OCI-LY7 (cell line): Measurements from ENCODE around the gene IZUMO2. TPM values are rescaled to one million over a fixed set of nuclear protein-coding genes. Genes with fewer than 3 reads are reported as not detected.

Source experiments
- BruUV-seq: library from RNA; stranded (reverse); fragments of 400-500 nt; replicated peaks from 2 replicates; lab custom pipeline; 2021; lab: Mats Ljungman, UMichigan
- CTCF ChIA-PET: fragments of 300-600 bp; sonication (Branson Sonifier 250); formaldehyde crosslinking; loops from one replicate; lab custom pipeline; 2022; ENCODE audit warnings: antibody characterized with exemption; ENCODE audit not compliant: unreplicated experiment; lab: Charles Lee
- POLR2A ChIA-PET: fragments of 300-600 bp; sonication (Branson Sonifier 250); formaldehyde crosslinking; loops from one replicate; lab custom pipeline; 2022; ENCODE audit warnings: antibody characterized with exemption; lab: Charles Lee
- DNase-seq: peaks from one replicate; pipeline ENCODE4 v3.0.0-alpha.2; 2015; ENCODE audit warnings: low spot score
- H2AFZ ChIP-seq: fragments of 200-600 bp; sonication (generic), shearing (Covaris generic); 2 replicates; pipeline ENCODE4 v1.6.1; 2014; ENCODE audit warnings: mild to moderate bottlenecking, antibody characterized with exemption, low read length, moderate library complexity
- H3K27ac ChIP-seq: fragments of 200-600 bp; sonication (generic); 2 replicates; pipeline ENCODE4 v1.5.1; 2014; ENCODE audit warnings: mixed run types, low read depth, mild to moderate bottlenecking, moderate library complexity, low read length, inconsistent platforms; ENCODE audit not compliant: poor library complexity, severe bottlenecking
- H3K36me3 ChIP-seq: fragments of 200-600 bp; sonication (generic); 2 replicates; pipeline ENCODE4 v1.6.1; 2014; ENCODE audit warnings: mild to moderate bottlenecking, antibody characterized with exemption, low read length, moderate library complexity, mixed read lengths; ENCODE audit not compliant: insufficient read depth
- H3K4me1 ChIP-seq: fragments of 200-600 bp; sonication (generic); 2 replicates; pipeline ENCODE4 v1.5.1; 2014; ENCODE audit warnings: mild to moderate bottlenecking, low read length; ENCODE audit not compliant: insufficient read depth, poor library complexity, severe bottlenecking
- H3K4me2 ChIP-seq: fragments of 200-600 bp; sonication (generic); 2 replicates; pipeline ENCODE4 v1.6.1; 2014; ENCODE audit warnings: mild to moderate bottlenecking, low read length
- H3K4me3 ChIP-seq: fragments of 200-600 bp; sonication (generic); 2 replicates; pipeline ENCODE4 v1.5.1; 2014; ENCODE audit warnings: mild to moderate bottlenecking, low read depth, low read length; ENCODE audit not compliant: poor library complexity, severe bottlenecking
- H3K79me2 ChIP-seq: fragments of 200-600 bp; sonication (generic); 2 replicates; pipeline ENCODE4 v1.6.1; 2016; ENCODE audit warnings: low read depth, mild to moderate bottlenecking, low read length, moderate library complexity, mixed read lengths; ENCODE audit not compliant: insufficient read depth
- H3K9me2 ChIP-seq: fragments of 200-600 bp; sonication (generic); 2 replicates; pipeline ENCODE4 v1.6.1; 2016; ENCODE audit warnings: mild to moderate bottlenecking, low read length, mixed read lengths; ENCODE audit not compliant: insufficient read depth
- H3K9me3 ChIP-seq: fragments of 200-600 bp; sonication (generic); 2 replicates; pipeline ENCODE4 v1.6.1; 2014; ENCODE audit warnings: mild to moderate bottlenecking, mixed run types, low read length, mixed read lengths
- H4K20me1 ChIP-seq: fragments of 200-600 bp; sonication (generic); 2 replicates; pipeline ENCODE4 v1.6.1; 2014; ENCODE audit warnings: mild to moderate bottlenecking, antibody characterized with exemption, low read length, moderate library complexity, mixed read lengths; ENCODE audit not compliant: insufficient read depth
- EZH2phosphoT487 ChIP-seq: fragments of 200-600 bp; sonication (generic); IDR thresholded peaks from 2 replicates; pipeline ENCODE4 v1.6.1; 2018; ENCODE audit warnings: low read depth, borderline replicate concordance, mild to moderate bottlenecking, mixed run types, antibody characterized with exemption, low read length, moderate library complexity, mixed read lengths
- intact Hi-C: fragments of 100-400 bp; cut with micrococcal nuclease; formaldehyde crosslinking; loops from one replicate; pipeline ENCODE4 v1.10.0; 2022; ENCODE audit not compliant: unreplicated experiment
- total RNA-seq, 2 experiments: library from RNA; depleted of rRNA in 1 of 2; stranded (reverse); fragments of >200 nt in 1 of 2; shearing (Covaris generic) in 1 of 2; gene quantifications; 2 replicates each; pipeline ENCODE4 v1.2.3, GENCODE V29; 2014 to 2022
- TF ChIP-seq, protein P1 (sequence below): fragments of 200-600 bp; sonication (generic); conservative IDR thresholded peaks from 2 replicates; pipeline ENCODE4 v1.5.1; 2014; ENCODE audit warnings: mild to moderate bottlenecking, antibody characterized with exemption, low read length, moderate library complexity, mixed read lengths

Gene IZUMO2
- total RNA-seq, 2 experiments from 2014 or later = not detected

- H3K4me1 ChIP-seq = no peaks in the 10 kb centered on the region
- H4K20me1 ChIP-seq = no peaks in the 10 kb centered on the region
- ChIA-PET POLR2A (interaction anchor here (0.6 kb wide), 1 partner anchor 409 kb away, joined by 4 read pairs; no protein-coding TSS in a partner anchor), CTCF (no interaction called here)
- TF ChIP-seq, protein P1, sequence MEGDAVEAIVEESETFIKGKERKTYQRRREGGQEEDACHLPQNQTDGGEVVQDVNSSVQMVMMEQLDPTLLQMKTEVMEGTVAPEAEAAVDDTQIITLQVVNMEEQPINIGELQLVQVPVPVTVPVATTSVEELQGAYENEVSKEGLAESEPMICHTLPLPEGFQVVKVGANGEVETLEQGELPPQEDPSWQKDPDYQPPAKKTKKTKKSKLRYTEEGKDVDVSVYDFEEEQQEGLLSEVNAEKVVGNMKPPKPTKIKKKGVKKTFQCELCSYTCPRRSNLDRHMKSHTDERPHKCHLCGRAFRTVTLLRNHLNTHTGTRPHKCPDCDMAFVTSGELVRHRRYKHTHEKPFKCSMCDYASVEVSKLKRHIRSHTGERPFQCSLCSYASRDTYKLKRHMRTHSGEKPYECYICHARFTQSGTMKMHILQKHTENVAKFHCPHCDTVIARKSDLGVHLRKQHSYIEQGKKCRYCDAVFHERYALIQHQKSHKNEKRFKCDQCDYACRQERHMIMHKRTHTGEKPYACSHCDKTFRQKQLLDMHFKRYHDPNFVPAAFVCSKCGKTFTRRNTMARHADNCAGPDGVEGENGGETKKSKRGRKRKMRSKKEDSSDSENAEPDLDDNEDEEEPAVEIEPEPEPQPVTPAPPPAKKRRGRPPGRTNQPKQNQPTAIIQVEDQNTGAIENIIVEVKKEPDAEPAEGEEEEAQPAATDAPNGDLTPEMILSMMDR = no peak
- no peak for TF ChIP-seq EZH2phosphoT487
- H3K79me2 ChIP-seq = no peaks in the 10 kb centered on the region
- no peak for DNase-seq
- no TSS peak for BruUV-seq
- H3K9me3 ChIP-seq = no peaks in the 10 kb centered on the region
- no peaks in the 10 kb centered on the region for H3K9me2 ChIP-seq
- intact Hi-C loops = no loop called here
- H3K4me3 ChIP-seq = no peak overlapping the region
- H2AFZ ChIP-seq = no peak overlapping the region
- no peak overlapping the region for H3K4me2 ChIP-seq
- H3K36me3 ChIP-seq = no peaks in the 10 kb centered on the region
- no peak overlapping the region for H3K27ac ChIP-seq
Measured at GRCh38 chr19:50199259-50199555, 36.1 kb upstream of the IZUMO2 start.

GRCh38 chr19:50198431-50199258, 35.6 kb upstream of the IZUMO2 start:
- no peak overlapping the region for H3K4me2 ChIP-seq
- no TSS peak for BruUV-seq
- intact Hi-C loops = no loop called here

More at GRCh38 chr19:50198431-50199258, 35.6 kb upstream of the IZUMO2 start:
- no peaks in the 10 kb centered on the region for H3K36me3 ChIP-seq
- no peak for TF ChIP-seq EZH2phosphoT487
- TF ChIP-seq, protein P1 = no peak
- no peak overlapping the region for H2AFZ ChIP-seq
- DNase-seq = no peak
- no peak overlapping the region for H3K27ac ChIP-seq
- ChIA-PET POLR2A (interaction anchor here (0.6 kb wide), 1 partner anchor 409 kb away, joined by 4 read pairs; no protein-coding TSS in a partner anchor), CTCF (no interaction called here)
- no peaks in the 10 kb centered on the region for H3K9me2 ChIP-seq
- no peaks in the 10 kb centered on the region for H4K20me1 ChIP-seq
- no peaks in the 10 kb centered on the region for H3K4me1 ChIP-seq
- no peaks in the 10 kb centered on the region for H3K9me3 ChIP-seq
- no peaks in the 10 kb centered on the region for H3K79me2 ChIP-seq
- H3K4me3 ChIP-seq = no peak overlapping the region
